Adipose tissue (tissue), 3 donors: ENCODE data around the gene NPAS4. TPM values are rescaled to one million over a fixed set of nuclear protein-coding genes. Genes with fewer than 3 reads are reported as not detected.
"Not testable (repeated sequence)": the region's sequence is repeated elsewhere in the genome, so short reads cannot be mapped to it uniquely, and the experiment has no call there.

Experiments used
- H3K27ac ChIP-seq: one replicate; pipeline ENCODE4 v1.5.1; 2013; ENCODE audit warnings: low read depth, low read length
- WGBS, 3 donors: extraction: QIAGEN DNeasy Blood & Tissue Kit; methylation state at CpG; one replicate each; pipeline ENCODE4 v1.1.7; 2013; 5-methylcytosine and 5-hydroxymethylcytosine counted together
- polyA plus RNA-seq, 3 donors: library from polyadenylated mRNA; stranded (reverse); fragments of 200-250 nt; gene quantifications; one replicate each; pipeline ENCODE4 v1.2.3, GENCODE V29; 2013
- donor health status: healthy with polysubstance abuse.
- donor health status: Bipolar disorder and iron deficiency.
- donor health status: healthy.

Gene NPAS4
- polyA plus RNA-seq, 3 donors: 0.06 to 0.07 TPM; not detected in 1

DNA sequence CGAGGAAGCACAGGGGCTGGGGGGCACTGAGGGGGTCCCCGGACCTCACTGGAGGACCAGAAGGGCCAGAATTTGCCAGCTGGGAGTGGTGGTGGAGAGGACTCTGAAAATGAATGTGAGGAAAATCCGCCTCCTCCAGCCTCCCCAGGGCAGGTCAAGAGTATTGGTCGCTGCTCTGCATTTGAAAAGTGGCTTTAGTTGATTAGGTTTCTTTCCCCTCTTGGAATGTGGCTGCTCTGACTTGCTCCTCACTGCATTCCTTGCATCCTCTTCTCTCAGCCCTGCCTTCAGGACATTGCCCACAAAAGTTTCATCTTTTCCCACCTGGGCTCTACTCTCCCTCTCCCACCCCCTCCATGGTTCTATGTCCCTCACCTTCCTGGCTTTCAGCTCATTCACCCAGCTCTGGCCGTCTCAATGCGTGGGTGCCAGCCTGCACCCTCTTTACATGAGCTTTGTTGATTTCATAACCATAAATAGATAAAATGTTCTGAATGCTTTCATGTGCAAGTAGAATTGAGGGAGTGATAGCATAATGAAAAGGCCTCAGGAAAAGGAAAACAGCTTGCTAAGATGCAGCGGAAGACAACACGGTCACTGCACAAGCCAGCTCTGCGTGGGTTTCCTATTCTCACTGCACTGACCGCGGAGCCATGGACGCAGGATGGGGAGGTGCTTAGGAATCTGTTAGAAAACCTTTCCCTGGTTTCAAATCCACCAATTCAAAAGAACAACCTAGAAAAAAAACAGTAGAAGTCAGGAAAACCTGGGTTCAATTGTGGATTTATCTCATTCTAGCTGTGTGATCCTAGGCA is 6.5 kb upstream of the NPAS4 start:
- no peak overlapping the region for H3K27ac ChIP-seq
- 52 to 57% (median 55%) methylated on average over 12 of the region's 12 CpGs for WGBS, 3 donors

DNA sequence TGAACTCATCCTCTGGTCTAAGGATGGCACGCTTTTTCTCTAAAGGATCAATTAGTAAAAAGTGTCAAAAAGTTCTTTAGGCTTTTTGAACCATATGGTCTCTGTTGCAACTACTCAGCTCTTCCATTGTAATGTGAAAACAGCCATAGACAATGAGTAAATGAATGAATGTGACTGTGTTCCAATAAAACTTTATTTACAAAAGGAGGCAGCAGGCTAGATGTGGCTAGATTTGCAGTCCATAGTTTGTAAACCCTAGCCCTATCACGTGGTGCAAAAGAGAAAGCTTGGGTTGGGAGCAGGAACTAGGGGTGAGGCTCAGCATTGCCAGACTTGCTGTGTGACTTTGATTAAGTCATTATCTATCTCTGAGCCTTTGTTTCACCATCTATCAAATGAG is 5.4 kb upstream of the NPAS4 start:
- H3K27ac ChIP-seq: no peak overlapping the region

DNA sequence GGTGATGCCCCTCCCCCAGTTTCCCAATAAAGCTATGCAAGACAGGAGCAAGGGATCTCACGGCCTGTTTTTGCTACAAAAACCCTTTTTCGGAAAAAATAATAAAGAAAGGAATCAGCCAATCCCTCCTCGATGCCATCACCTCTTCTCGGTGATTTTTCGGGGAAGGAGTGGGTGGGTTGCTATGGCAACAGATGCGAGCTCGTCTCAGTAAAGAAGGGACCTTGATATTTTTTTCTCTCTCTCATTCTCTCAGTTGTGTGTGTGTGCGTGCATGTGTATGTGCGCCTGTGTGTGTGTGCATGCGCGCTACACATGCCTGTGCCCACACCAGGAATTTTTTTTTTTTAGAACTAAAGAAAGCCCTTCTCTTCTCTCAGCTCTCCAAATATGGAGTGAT is 3.8 kb upstream of the NPAS4 start:
- 61 to 73% (median 67%) methylated on average over 11 of the region's 11 CpGs for WGBS, 3 donors
- H3K27ac ChIP-seq: no peak overlapping the region

More for the DNA sequence above, 5.4 kb upstream of the NPAS4 start:
- 41 to 66% (median 66%) methylated on average over 2 of the region's 2 CpGs for WGBS, 3 donors

DNA sequence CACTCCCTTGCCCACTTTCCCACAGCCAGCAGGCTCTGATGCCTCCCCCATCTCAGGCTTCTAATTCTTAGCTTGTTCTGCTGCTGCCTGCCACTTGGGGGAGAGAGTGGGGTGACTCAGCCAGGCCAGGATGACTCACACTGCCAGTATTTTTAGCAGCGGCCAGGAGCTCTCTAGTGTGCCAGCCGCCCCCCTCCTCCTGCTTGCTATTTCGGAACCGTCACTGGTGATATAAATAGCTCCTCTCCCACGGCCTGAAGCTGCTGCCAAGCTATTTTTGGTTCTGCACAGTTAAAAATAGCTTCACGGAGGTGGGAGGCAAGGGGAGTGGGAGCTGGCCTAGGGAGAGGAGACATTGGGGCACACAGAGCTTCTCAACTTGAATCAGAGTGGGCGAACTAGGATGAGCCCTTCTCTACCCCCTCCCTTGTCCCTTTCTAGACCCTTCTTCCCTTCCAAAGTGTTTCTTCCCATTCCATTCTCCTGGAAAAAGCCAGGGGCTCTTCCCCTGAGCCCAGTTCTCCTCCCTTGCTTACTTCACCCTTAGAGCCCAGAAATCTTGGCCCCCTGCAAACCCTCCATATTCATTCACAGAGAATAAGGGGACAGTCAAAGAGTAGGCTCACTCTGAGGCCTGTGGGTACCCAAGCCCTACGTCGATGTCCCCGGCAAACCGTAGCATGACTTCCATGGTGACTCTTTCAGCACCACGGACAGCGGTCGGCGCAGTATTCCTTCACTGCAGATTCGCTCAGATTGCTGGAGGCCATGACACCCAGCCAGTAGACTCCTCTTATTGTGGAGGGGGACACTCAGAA is 2.5 kb upstream of the NPAS4 start:
- 4 to 11% (median 8%) methylated on average over 16 of the region's 16 CpGs for WGBS, 3 donors
- H3K27ac ChIP-seq: no peak overlapping the region

DNA sequence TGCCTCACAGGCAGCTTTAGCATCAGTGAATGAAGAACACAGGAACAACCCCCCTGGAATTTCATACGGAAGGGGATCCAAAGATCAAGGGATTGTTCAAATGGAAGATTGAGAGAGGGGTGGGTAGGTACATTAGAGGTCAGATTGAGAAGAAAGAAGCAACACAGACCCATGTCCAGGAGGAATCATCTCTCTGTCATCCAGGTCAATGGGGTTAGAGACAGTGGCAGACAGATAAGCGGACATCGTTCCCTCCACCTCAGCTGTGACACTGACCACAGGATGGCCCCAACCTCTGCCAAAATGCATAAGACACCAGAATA is 1.9 kb upstream of the NPAS4 start:
- WGBS, 3 donors: 30 to 58% (median 47%) methylated on average over 3 of the region's 3 CpGs
- H3K27ac ChIP-seq: no peak overlapping the region

DNA sequence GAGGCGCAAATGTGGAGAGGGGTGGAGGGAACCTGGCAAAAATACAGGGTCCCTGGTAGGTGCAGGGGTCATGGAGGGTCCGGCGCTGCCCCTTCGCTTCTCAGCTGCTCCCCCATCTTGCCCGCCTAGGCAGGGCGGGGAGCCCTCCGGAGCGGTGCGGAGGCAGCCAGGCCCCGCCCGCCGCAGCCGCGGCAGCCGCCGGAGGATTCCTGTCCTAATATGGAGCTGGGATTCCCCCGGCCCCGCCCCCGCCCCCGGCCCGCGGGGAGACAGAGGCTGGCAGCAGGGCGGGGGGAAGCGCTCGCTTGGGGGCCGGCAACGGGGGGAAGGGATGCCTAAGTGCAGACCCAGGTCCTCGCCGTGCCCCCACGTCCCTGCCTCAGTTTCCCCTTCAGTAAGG is 1.0 kb upstream of the NPAS4 start:
- no peak overlapping the region for H3K27ac ChIP-seq

DNA sequence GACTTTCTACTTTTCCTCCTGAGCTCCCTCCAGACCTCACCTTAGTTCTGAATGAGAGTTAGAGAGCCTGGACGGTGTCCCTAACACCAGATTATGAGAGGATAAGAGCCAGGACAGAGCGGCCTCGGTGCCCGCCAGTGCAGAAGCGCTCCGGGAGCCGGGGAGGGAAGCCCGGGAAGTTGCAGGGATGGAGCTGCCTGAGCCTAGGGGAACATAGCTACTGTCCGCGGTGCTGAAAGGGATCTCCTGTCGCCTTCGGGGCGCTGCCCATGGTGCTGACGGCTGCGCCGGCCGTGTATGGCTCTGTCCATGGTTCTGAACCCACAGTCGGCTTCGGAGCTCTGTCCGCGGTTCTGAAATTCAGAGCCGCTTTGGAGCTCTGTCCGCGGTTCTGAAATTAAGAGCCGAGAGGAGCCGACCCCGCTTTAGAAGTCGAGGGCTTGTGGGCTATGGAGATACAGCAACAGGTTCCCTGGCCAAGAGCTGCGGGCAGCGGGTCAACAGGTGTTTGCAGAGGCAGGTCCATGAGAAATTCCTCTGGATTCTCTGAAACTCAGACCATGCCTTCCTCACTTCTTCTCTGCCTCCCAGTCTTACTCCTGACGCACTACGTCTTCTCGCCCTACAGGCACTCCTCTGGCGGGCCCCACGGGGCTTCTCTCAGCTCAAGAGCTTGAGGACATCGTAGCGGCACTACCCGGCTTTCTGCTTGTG is 814 bp downstream of the NPAS4 start:
- WGBS, 3 donors: 9 to 14% (median 13%) methylated on average over 38 of the region's 38 CpGs
- no peak overlapping the region for H3K27ac ChIP-seq

More for the DNA sequence above, 1.0 kb upstream of the NPAS4 start:
- 5 to 8% (median 8%) methylated on average over 18 to 30 of the region's 30 CpGs for WGBS, 3 donors

DNA sequence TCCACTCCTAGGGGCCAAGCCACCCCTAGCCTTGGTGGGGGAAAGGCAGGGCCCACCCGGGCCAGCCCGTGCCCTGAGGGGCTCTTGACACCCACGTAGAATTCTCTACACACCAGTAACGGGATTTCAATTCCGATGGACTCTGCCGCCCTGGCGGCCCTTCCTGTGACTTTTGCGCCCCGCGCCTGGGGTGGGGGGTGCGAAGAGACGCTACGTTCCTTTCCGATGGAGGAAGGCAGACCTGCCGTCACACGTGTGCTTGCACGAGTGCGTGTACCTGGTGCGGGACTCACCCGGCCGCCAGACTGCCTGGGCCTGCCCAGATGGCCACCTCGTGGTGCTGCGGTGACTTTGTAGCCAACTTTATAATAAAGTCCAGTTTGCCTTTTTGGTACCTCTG is 5.5 kb downstream of the NPAS4 start:
- WGBS, 3 donors: 65 to 67% (median 67%) methylated on average over 23 of the region's 23 CpGs
- H3K27ac ChIP-seq: no peak overlapping the region

DNA sequence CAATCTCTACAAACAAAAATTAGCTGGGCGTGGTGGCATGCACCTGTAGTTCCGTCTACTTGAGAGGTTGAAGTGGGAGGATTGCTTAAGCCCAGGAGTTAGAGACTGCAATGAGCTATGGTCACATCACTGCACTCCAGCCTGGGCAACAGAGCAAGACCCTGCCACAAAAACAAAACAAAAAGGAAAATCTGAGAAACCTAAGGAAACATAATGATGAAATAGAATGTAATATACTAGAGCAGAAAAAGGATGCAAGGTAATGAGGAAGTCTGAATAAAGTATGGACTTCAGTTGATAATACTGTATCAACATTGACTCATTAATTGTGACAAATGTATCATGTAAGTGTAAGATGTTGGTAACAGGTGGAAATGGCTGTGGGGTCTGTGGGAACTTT is 8.1 kb downstream of the NPAS4 start:
- WGBS, 3 donors: 84 to 88% (median 86%) methylated on average over 2 of the region's 2 CpGs
- no peak overlapping the region for H3K27ac ChIP-seq

DNA sequence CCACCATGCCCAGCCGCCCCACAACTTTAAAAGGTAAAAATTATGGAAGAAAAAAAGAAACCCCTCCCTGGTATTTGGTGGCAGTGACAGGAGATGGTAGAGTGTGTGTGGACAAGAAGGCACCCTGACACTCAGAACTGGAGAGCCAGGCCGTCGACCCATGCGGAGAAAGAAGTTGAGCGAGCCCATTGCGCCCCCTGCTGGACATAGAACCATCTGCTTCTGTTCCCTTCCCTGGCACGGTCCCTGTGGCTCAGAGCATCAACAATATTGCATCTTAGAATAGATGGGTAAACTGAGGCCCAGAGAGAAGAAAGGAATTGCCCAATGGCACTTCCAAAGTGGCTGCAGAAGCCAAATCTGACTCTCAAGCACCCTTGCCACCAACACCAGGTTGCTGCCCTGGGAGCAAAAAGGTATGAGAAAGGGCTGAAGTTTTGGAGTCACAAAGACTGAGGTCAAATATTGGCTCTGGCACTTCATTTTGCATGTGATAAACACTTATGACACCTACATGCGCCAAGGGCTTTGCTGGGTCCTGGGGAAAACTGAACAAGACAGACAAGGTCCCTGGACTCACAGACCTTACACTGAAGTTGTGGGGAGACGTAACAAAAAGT is 9.3 kb downstream of the NPAS4 start:
- H3K27ac ChIP-seq: no peak overlapping the region
- WGBS, 3 donors: 27 to 36% (median 30%) methylated on average over 9 of the region's 9 CpGs

DNA sequence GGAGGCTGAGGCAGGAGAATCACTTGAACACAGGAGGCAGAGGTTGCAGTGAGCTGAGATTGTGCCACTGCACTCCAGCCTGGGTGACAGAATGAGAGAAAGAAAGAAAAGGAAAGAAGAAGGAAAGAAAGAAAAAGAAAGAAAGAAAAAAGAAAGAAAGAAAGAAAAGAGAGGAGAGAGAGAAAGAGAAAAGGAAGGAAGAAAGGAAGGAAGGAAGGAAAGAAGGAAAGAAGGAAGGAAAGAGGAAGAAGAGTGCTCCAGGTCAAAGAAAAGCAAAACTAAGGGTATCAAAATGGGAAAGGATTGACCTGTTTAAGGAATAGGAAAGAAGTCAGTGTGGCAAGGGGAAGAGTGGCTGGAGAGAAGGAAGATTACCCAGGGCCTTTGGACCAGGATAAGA is 10.5 kb downstream of the NPAS4 start:
- H3K27ac ChIP-seq: not testable (repeated sequence)

DNA sequence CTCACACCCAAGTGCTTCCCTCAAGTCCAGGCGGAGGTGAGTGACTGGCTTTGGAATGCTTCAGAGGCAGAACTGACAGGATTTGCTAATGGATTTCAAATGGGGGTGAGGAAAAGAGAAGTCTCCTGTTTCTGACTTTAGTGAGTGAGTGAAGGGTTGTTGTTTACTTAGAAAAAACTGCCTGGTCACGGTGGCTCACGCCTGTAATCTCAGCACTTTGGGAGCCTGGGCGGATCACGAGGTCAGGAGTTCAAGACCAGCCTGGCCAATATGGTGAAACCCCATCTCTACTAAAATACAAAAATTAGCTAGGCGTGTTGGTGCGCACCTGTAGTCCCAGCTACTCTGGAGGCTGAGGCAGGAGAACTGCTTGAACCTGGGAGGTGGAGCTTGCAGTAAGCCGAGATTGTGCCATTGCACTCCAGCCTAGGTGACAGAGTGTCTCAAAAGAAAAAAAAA is 11.1 kb downstream of the NPAS4 start:
- 81 to 88% (median 82%) methylated on average over 8 of the region's 8 CpGs for WGBS, 3 donors
- not testable (repeated sequence) for H3K27ac ChIP-seq

DNA sequence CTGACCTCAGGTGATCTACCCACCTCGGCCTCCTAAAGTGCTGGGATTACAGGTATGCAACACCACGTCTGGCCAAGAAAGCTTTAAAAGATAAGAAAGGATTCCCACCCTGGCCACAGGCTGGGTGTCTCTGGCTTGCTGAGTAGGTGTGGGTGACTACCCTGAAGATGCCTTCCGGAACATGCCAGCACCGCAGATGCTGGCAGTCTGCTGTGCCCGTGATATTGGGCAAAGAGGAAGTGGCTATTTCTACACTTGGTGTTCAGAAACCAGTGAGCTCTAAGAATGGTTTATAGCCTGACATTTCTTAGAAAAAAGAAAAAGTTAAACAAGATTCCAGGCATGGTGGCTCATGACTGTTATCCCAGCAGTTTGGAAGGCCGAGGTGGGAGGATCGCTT is 11.8 kb downstream of the NPAS4 start:
- no peak overlapping the region for H3K27ac ChIP-seq
- WGBS, 3 donors: 65 to 94% (median 72%) methylated on average over 7 of the region's 7 CpGs

DNA sequence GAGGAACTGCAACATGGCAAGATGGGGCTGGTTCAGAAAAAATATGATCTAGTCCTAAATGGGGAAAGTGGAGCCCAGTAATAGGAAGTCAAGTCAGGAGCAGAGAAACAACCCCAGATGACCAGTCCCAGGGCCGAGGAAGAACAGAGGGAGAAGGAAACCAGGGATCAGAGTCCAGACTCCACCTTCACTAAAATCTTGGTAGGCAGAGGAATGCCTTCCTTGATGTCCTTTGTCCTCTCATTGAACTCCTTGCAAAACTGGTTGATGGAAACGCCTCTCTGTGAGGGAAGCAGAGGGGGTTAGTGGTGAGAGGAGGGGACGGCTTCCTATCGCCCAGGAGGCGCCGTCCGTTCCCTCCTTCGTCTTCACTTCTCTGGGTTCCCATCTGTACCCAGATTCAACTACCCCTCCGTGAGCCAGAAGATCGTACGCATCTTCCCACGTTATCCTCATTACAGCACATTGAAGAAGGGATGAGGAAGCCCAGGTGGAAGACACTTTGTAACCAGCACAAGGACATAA is 17.2 kb downstream of the NPAS4 start:
- no peak overlapping the region for H3K27ac ChIP-seq
- 4 to 8% (median 4%) methylated on average over 12 of the region's 12 CpGs for WGBS, 3 donors

DNA sequence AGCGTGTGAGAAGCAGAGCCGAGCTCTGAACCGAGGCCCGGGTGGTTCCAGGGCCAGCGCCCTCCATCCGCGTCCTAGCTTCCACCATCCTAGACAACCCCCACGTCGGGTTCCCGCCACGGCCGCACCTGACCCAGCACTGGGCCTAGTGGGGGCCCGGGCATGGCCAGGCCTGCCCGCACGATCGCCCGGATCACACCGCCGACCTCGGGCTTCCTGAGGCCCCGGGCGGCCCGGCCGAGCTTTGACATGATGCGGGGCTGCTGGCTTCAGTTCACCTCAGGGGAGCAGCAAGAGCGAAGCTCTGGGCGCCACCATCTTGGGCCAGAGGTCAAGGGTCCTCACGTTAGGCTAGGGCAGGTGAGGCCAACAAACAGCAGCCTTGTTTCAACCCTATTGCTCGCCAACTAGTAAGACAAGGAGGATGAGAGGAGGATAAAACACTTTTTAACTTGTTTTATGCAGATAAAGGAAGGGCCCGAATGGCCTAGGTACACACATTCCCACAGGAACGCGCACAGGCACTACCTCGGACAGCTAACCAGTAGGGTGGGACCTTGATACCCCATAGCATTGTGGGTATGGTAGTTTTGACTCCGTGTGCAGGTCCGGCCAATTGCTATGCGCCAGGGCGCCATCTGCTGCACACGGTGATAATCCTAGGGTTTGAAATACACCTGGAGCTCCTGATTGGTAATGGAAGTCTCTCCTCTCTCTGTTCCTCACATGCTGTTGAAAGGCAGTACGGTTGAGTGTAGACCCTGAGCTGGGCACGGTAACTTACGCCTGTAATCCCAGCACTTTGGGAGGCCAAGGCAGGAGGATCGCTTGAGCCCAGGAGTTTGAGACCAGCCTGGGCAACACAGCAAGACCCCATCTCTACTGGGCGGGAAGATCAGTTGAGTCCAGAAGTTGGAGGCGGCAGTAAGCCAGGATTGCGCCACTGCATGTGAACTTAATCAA is 17.9 kb downstream of the NPAS4 start, which contains the start of gene MRPL11:
Gene MRPL11, minus strand, starts transcription at position 345 of the 963 bp plus-strand sequence. Its CDS starts 94 bp downstream, at position 251.
- WGBS, 3 donors: 7 to 9% (median 8%) methylated on average over 45 of the region's 45 CpGs
- H3K27ac ChIP-seq: no peak within 1 kb of the TSS

DNA sequence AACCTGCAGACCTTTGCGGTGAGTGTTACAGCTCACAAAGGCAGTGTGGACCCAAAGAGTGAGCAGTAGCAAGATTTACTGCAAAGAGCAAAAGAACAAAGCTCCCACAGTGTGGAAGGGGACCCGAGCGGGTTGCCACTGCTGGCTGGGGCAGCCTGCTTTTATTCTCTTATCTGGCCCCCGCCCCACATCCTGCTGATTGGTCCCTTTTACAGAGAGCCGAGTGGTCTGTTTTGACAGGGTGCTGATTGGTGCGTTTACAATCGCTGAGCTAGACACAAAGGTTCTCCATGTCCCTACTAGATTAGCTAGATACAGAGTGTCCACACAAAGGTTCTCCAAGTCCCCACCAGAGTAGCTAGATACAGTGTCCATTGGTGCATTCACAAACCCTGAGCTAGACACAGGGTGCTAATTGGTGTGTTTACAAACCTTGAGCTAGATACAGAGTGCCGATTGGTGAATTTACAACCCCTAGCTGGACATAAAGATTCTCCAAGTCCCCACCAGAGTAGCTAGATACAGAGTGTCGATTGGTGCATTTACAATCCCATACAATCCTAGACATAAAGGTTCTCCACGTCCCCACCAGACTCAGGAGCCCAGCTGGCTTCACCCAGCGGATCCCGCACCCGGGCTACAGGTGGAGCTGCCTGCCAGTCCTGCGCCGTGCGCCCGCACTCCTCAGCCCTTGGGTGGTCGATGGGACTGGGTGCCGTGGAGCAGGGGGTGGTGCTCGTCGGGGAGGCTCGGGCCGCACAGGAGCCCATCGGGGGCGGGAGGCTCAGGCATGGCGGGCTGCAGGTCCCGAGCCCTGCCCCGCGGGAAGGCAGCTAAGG is 19.5 kb downstream of the NPAS4 start:
- not testable (repeated sequence) for H3K27ac ChIP-seq
- WGBS, 3 donors: 84 to 89% (median 85%) methylated on average over 23 to 29 of the region's 29 CpGs

DNA sequence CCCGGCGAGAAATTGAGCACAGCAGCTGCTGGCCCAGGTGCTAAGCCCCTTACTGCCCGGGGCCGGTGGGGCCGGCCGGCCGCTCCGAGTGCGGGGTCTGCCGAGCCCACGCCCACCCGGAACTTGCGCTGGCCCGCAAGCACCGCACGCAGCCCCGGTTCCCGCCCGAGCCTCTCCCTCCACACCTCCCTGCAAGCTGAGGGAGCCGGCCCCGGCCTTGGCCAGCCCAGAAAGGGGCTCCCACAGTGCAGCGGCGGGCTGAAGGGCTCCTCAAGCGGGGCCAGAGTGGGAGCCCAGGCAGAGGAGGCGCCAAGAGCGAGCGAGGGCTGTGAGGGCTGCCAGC is 20.1 kb downstream of the NPAS4 start:
- 82 to 90% (median 88%) methylated on average over 15 to 27 of the region's 27 CpGs for WGBS, 3 donors
- not testable (repeated sequence) for H3K27ac ChIP-seq
